Suprapubic skin (tissue), 4 donors: ENCODE measurements around the gene HMGCR.
A peak's percentile ranks its signal among the peaks of the same experiment; 100 is the strongest.

Experiments used
- EP300 ChIP-seq: sonication (generic); formaldehyde crosslinking; IDR thresholded peaks from one replicate; pipeline ENCODE4 v1.6.1; 2017; ENCODE audit warnings: antibody characterized with exemption
- POLR2A ChIP-seq, 2 donors: fragments of 450-650 bp; IDR thresholded peaks; one replicate each; pipeline ENCODE4 v1.6.1; 2017; ENCODE audit warnings: antibody characterized with exemption in 2 of 2, mild to moderate bottlenecking in 2 of 2, moderate library complexity in 2 of 2
- POLR2AphosphoS5 ChIP-seq, 3 donors: sonication (generic); formaldehyde crosslinking; IDR thresholded peaks; one replicate each; pipeline ENCODE4 v1.6.1; 2017; ENCODE audit warnings: antibody characterized with exemption in 3 of 3
- TF ChIP-seq, protein P1 (sequence below), 2 donors: fragments of 200-600 bp in 1 of 2; fragments of 450-650 bp in 1 of 2; sonication (generic) in 1 of 2; IDR thresholded peaks; one replicate each; pipeline ENCODE4 v1.5.1; 2016 to 2019; ENCODE audit warnings: antibody characterized with exemption in 2 of 2, mild to moderate bottlenecking in 1 of 2, moderate library complexity in 1 of 2

DNA sequence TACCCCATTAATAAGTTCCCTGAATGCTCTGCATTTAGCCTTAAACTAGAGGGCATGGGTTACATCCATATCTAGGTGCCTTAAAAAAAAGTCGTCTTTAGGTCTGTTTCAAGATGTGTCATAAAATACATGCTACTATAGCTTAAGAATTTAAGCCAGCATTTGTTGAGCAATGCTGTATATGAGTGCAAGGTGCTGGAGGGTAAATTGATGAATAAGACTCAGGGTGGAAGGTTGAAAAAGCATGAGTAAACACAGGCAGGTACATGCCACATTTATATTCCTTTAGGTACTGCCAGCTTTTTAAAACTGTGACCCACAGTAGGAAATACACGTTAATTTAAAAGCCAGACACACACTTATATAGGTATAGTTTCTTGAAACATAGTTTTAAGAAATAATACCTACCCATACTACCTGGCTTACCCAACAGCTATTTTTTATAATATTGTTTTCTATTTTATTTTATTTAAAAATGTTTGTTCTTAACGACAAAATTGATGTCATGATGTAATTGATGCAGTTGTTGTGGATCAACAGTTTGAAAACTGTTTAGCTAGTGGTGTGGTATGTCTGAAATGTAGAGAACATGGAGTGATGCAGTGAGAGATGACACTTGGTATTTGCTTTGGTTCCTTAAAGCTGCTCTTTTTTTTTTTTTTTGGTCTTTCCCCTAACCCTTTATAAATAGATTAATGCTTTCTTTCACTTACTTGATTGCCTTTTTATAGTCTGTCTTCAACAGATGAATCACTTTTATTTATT lies 3.9 kb downstream of the HMGCR start:
- TF ChIP-seq, protein P1, sequence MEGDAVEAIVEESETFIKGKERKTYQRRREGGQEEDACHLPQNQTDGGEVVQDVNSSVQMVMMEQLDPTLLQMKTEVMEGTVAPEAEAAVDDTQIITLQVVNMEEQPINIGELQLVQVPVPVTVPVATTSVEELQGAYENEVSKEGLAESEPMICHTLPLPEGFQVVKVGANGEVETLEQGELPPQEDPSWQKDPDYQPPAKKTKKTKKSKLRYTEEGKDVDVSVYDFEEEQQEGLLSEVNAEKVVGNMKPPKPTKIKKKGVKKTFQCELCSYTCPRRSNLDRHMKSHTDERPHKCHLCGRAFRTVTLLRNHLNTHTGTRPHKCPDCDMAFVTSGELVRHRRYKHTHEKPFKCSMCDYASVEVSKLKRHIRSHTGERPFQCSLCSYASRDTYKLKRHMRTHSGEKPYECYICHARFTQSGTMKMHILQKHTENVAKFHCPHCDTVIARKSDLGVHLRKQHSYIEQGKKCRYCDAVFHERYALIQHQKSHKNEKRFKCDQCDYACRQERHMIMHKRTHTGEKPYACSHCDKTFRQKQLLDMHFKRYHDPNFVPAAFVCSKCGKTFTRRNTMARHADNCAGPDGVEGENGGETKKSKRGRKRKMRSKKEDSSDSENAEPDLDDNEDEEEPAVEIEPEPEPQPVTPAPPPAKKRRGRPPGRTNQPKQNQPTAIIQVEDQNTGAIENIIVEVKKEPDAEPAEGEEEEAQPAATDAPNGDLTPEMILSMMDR (IDR thresholded peaks at IDR 0.05), result no peak
- TF ChIP-seq POLR2AphosphoS5 (IDR thresholded peaks at IDR 0.05) (peak in 1 of 3 donors; percentile 14), EP300 (no peak), POLR2A (IDR thresholded peaks at IDR 0.05) (no peak)
